OCI-LY3 (cell line): Measurements from ENCODE around the gene STX16.

Experiments
- H2AFZ ChIP-seq: fragments of 200-600, 300-600 bp; shearing (Covaris generic); 2 replicates; pipeline ENCODE4 v1.6.0; 2014; ENCODE audit warnings: antibody characterized with exemption, low read depth, low read length
- H3K27ac ChIP-seq: fragments of 200-600, 300-600 bp; sonication (generic); 2 replicates; pipeline ENCODE4 v1.5.1; 2014; ENCODE audit warnings: mild to moderate bottlenecking, low read length, moderate library complexity, mixed read lengths
- H3K27me3 ChIP-seq: fragments of 200-600, 300-600 bp; sonication (generic); 2 replicates; pipeline ENCODE4 v1.6.1; 2014; ENCODE audit warnings: low read depth, low read length, mixed read lengths
- H3K36me3 ChIP-seq: fragments of 200-600, 300-600 bp; sonication (generic); replicated peaks from 2 replicates; pipeline ENCODE3; 2014; ENCODE audit warnings: low read depth, low read length, mixed read lengths
- H3K4me1 ChIP-seq: fragments of 300-600, 200-600 bp; sonication (generic); 2 replicates; pipeline ENCODE4 v1.6.1; 2014; ENCODE audit warnings: low read length, mixed read lengths
- H3K4me2 ChIP-seq: fragments of 200-600, 300-600 bp; sonication (generic); 2 replicates; pipeline ENCODE4 v1.6.1; 2014; ENCODE audit warnings: low read length, mixed read lengths
- H3K4me3 ChIP-seq: fragments of 300-600, 200-600 bp; sonication (generic); 2 replicates; pipeline ENCODE4 v1.5.1; 2014; ENCODE audit warnings: antibody characterized with exemption, mild to moderate bottlenecking, low read length, moderate library complexity
- H3K79me2 ChIP-seq: fragments of 300-600, 200-600 bp; shearing (Covaris generic); 2 replicates; pipeline ENCODE4 v1.6.1; 2014; ENCODE audit warnings: mild to moderate bottlenecking, low read length, mixed read lengths
- H3K9ac ChIP-seq: fragments of 300-600, 200-600 bp; shearing (Covaris generic); 2 replicates; pipeline ENCODE4 v1.6.0; 2014; ENCODE audit warnings: mild to moderate bottlenecking, low read length, moderate library complexity
- H3K9me3 ChIP-seq: fragments of 200-600, 300-600 bp; shearing (Covaris generic); 2 replicates; pipeline ENCODE4 v1.6.1; 2014; ENCODE audit warnings: low read length, mixed read lengths; ENCODE audit not compliant: insufficient read depth
- H4K20me1 ChIP-seq: fragments of 200-600, 300-600 bp; sonication (generic); 2 replicates; pipeline ENCODE4 v1.6.1; 2016; ENCODE audit warnings: low read length, mixed read lengths; ENCODE audit not compliant: insufficient read depth
- CTCF ChIP-seq: fragments of 200-600, 300-600 bp; sonication (generic); IDR thresholded peaks from 2 replicates; pipeline ENCODE4 v1.5.1; 2014; ENCODE audit warnings: antibody characterized with exemption, low read length, low read depth
- EZH2phosphoT487 ChIP-seq: fragments of 200-600 bp; shearing (Covaris generic); IDR thresholded peaks from 2 replicates; pipeline ENCODE4 v1.6.1; 2018; ENCODE audit warnings: antibody characterized with exemption, mixed run types, low read depth

STX16 gene

DNA sequence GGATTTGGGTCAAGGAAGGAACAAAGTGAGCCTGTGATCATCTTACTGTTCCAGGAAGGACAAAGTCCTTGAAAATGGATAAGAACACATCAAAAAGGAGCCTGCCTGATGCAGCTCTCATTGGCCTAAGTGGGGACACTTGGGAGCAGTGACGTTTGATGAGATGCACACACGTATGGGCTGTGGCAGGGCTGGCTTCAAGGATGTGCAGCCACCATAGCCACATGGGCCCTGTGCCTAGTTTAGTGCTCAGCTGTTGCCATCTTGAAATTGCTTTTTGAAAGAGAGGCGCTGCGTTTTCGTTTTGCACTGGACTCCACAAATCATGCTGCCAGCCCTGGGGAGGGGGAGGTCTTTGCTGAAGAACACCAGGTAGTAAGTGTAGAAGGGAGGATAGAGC is 34.9 kb downstream of the STX16 start:
- no peaks in the 10 kb centered on the region for H4K20me1 ChIP-seq
- no peak overlapping the region for H3K4me3 ChIP-seq
- H2AFZ ChIP-seq: no peak overlapping the region
- no peaks in the 10 kb centered on the region for H3K27me3 ChIP-seq
- H3K79me2 ChIP-seq: no peaks in the 10 kb centered on the region
- no peaks in the 10 kb centered on the region for H3K4me1 ChIP-seq
- no peak overlapping the region for H3K4me2 ChIP-seq
- no peak overlapping the region for H3K27ac ChIP-seq
- no peaks in the 10 kb centered on the region for H3K9me3 ChIP-seq
- no peaks in the 10 kb centered on the region for H3K36me3 ChIP-seq
- no peak overlapping the region for H3K9ac ChIP-seq
- TF ChIP-seq EZH2phosphoT487: no peak
- no peak for TF ChIP-seq CTCF

DNA sequence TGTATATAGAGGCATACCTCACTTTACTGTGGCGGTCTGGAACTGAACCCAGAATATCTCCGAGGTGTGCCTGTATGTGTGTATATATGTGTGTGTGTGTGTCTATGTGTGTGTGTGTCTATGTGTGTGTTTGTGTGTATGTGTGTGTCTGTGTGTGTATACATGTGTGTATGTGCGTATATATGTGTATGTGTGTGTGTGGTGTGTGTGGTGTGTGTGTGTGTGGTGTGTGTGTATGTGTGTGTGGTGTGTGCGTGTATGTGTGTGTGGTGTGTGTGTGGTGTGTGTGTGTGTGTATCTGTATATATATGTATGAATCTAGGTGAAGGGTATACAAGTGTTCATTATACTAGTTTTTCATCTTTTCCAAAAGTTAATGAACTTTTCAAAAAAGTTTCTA is 37.3 kb downstream of the STX16 start:
- Histone ChIP-seq H3K27me3 (no peaks in the 10 kb centered on the region), H3K36me3 (no peaks in the 10 kb centered on the region)

GRCh38 chr20:58688840-58689239 is 37.8 kb downstream of the STX16 start:
- no peak overlapping the region for H3K4me3 ChIP-seq
- H3K9me3 ChIP-seq: no peaks in the 10 kb centered on the region
- H3K27me3 ChIP-seq: no peaks in the 10 kb centered on the region
- no peaks in the 10 kb centered on the region for H3K36me3 ChIP-seq
- no peaks in the 10 kb centered on the region for H4K20me1 ChIP-seq
- H3K4me2 ChIP-seq: no peak overlapping the region
- no peak overlapping the region for H3K9ac ChIP-seq
- no peak overlapping the region for H3K27ac ChIP-seq
- no peak overlapping the region for H2AFZ ChIP-seq
- H3K4me1 ChIP-seq: peaks cover 11% of the 10 kb centered on the region
- H3K79me2 ChIP-seq: peaks cover 8% of the 10 kb centered on the region
- no peak for TF ChIP-seq CTCF
- TF ChIP-seq EZH2phosphoT487: no peak

More for the DNA sequence above, 37.3 kb downstream of the STX16 start:
- H2AFZ ChIP-seq: no peak overlapping the region
- H3K4me1 ChIP-seq: peaks cover 7% of the 10 kb centered on the region
- H3K4me3 ChIP-seq: no peak overlapping the region
- peaks cover 4% of the 10 kb centered on the region for H3K79me2 ChIP-seq
- no peak overlapping the region for H3K27ac ChIP-seq
- H3K4me2 ChIP-seq: no peak overlapping the region
- H3K9me3 ChIP-seq: no peaks in the 10 kb centered on the region
- H3K9ac ChIP-seq: no peak overlapping the region
- TF ChIP-seq EZH2phosphoT487 (no peak), CTCF (no peak)
- H4K20me1 ChIP-seq: no peaks in the 10 kb centered on the region

DNA sequence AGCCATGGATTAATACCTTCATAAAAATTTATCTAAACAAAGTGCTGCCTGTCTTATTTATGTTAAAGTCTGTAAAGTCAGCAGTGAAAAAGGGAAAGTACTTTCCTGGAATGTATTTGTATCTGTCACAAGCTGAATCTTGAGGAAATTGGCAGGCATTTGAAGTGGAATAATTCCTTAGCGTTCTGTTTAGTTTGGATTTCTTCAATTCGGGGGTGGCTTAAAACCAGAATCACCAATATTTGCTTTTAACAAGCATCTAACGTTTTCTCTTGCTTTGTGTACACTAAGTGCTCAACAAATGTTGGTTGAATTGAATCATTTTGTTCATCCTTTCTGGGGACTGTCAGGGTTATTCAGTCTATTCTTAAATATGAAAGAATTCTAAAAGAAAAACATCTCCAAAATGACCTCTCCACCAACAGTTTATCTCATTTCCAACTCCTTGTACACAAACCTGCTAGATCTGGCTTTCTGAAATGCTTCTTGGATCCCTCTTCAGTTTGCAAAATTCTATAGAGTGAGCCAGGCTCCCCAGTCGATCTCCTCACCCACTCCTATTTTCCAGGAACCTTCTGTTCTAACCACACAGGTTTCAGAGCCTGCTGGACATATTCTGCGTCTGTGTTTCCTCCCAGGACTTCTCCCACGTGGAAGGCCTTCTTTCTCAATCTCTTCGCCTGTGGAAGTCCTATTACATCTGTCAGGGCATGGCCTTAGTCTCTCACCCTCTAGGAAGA is 39.5 kb downstream of the STX16 start:
- Histone ChIP-seq H3K4me1 (peaks cover 13% of the 10 kb centered on the region), H3K27me3 (no peaks in the 10 kb centered on the region), H3K79me2 (peaks cover 10% of the 10 kb centered on the region), H3K9ac (no peak overlapping the region), H3K36me3 (peaks cover 8% of the 10 kb centered on the region), H2AFZ (no peak overlapping the region), H3K4me3 (no peak overlapping the region), H3K4me2 (no peak overlapping the region), H3K27ac (no peak overlapping the region), H3K9me3 (no peaks in the 10 kb centered on the region), H4K20me1 (no peaks in the 10 kb centered on the region)
- TF ChIP-seq CTCF (no peak), EZH2phosphoT487 (no peak)
